Hematopoietic multipotent progenitor cell (in vitro differentiated cells): Measurements from ENCODE around the gene TBPL1. TPM values are rescaled to one million over a fixed set of nuclear protein-coding genes. Genes with fewer than 3 reads are reported as not detected.
"Not testable (repeated sequence)": the region's sequence is repeated elsewhere in the genome, so short reads cannot be mapped to it uniquely, and the experiment has no call there.

ENCODE experiments used
- DNase-seq, 3 donors: peaks; one replicate each; pipeline ENCODE4 v3.0.0-alpha.2; 2011 to 2015; ENCODE audit warnings: low read depth in 2 of 3, low spot score in 2 of 3
- total RNA-seq: library from RNA; depleted of rRNA; stranded (reverse); fragments of >200 nt; gene quantifications from one replicate; pipeline ENCODE4 v1.2.3, GENCODE V29; 2012

The TBPL1 gene
- total RNA-seq, 1 donor: 4.3 TPM

GRCh38 chr6:133969921-133970295 is 16.9 kb downstream of the TBPL1 start:
- no peak for DNase-seq

GRCh38 chr6:133971861-133972260 is 18.8 kb downstream of the TBPL1 start:
- DNase-seq: no peak

DNA sequence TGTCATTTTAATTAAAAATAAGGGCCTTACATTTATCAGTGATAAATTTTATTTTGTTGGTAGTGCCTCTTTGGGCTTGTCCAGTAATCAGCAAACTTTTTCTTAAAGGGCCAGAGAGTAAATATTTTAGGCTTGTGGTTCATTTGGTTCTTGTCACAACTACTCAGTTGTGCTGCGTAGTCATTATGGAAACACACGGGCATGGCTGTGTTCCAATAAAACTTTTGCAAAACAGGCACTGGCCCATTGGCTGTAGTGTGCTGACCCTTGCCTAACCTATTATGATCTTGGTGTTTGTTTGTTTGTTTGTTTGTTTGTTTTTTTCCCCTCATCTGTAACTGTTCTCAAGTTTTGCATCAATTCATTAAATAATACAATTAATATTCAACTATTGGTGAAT is 19.4 kb downstream of the TBPL1 start:
- DNase-seq: no peak

- peak; percentile 16 to 73 (median 53) for DNase-seq
Measured at GRCh38 chr6:133973109-133973971, 20.3 kb downstream of the TBPL1 start.

GRCh38 chr6:133977983-133978895 is 25.2 kb downstream of the TBPL1 start:
- DNase-seq: no peak

DNA sequence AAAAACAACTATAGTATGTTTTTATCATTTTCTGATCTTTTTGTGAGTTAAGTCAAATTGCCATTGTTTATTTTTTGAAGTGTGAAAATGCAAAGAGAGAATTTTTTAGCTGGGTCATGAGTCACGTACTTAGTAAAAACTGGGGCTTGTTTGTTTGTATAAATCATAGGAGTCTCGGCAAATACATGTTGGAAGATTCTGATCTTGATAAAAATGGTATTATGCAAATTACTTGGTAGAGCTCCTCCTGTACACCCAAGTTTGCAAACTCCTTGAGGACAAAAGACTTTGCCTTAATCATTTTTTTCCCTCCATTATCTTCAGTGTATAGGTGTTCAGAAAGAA is 25.8 kb downstream of the TBPL1 start:
- no peak for DNase-seq

GRCh38 chr6:133979269-133979963 is 26.4 kb downstream of the TBPL1 start:
- not testable (repeated sequence) for DNase-seq

GRCh38 chr6:133980168-133980567 is 27.1 kb downstream of the TBPL1 start:
- no peak for DNase-seq

- peak in 2 of 3 donors; percentile 82 to 87 for DNase-seq
Measured at GRCh38 chr6:133983099-133983939, 30.3 kb downstream of the TBPL1 start.

DNA sequence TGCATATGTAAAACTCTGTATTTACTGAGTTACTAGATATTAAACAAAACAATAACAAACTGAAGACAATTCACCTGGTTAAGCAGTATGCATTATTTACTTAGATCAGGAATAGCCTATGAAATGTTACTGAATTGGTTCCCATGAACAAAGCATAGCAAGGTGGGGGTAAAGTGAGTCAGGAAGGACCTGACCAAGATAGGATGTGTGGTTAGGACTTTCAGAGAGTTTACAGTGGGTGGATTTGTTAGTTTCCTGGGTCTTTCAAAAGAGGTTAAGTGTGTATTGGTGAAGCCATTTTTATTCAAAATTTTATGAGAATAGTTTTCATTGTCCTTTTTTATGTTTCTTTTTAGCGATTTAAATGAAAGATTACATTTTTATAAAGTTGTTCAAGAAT is 32.9 kb downstream of the TBPL1 start:
- no peak for DNase-seq

GRCh38 chr6:133986942-133987341 is 33.9 kb downstream of the TBPL1 start:
- no peak for DNase-seq

DNA sequence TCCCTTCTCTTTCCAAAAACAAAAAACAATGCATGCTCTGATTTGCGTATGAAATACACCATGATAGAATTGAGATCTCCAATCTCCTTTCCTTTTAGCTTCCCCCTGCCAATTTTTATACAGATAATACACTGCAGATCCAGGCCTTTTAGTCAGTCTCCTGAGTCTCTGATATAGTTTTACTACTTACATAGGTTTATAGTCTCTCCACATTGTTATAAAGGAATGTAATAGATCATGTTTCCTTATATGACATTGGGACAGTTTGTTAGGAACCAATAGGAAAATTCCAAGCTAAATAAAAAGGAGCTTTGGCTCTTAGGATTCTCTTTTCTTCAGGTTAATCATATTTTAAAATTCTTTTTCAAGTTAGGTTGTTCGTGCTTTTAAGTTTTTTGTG is 36.5 kb downstream of the TBPL1 start:
- no peak for DNase-seq

GRCh38 chr6:133990321-133990720 is 37.3 kb downstream of the TBPL1 start:
- no peak for DNase-seq

DNA sequence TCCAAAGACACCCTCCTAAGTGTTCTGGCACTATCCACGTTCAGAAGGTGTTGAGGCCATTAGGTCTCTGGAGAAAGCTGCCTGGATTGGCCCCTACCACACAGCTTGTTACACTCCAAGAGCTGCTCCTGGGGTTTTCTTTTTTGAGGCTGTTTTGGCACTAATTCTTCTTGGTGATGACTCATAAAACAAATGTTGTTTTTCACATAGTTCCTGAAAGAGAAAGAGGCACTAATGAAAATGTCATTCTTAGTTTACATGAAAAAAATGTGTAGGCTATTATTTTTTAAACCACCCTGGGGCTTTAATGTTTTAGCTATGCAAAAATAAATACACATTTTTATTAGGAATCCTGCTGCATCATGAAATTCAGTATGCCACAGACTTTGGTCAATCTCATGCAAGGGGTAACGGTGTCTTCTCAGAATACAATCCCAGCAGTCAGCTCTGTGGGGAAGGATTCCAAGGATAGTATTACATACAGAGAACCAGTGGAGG is 38.1 kb downstream of the TBPL1 start:
- DNase-seq: no peak

DNA sequence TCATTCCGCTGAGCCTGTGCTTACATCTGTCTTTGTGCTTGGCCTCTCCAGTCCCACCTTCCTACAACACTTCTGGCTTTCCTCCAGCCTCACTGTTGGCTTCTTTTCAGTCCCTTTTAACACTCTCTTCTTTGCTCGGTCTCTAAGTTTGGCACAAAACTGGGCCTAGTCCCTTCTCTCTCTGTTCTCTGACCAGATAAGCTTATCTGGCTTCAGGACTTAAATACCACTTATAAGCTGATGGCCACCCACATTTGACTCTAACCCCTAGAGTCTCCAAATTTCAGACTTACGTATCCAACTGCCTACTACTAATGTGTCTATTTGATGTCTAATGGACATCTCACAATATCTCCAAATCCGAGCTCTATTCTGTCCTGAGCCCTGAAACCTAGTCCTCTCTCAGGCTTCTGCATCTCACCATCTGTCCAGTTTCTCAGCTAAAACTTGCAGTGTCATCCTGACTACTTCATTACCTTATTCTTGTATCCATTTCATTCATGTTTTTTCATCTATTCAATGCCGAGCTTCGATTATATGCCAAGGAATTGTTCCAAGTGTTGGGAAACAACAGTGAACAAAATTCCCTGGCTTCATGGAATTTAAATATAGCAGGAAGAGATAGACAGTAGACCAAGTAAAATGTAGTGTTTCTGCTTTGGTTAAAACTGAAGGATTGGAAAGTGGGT is 40.1 kb downstream of the TBPL1 start:
- no peak for DNase-seq

DNA sequence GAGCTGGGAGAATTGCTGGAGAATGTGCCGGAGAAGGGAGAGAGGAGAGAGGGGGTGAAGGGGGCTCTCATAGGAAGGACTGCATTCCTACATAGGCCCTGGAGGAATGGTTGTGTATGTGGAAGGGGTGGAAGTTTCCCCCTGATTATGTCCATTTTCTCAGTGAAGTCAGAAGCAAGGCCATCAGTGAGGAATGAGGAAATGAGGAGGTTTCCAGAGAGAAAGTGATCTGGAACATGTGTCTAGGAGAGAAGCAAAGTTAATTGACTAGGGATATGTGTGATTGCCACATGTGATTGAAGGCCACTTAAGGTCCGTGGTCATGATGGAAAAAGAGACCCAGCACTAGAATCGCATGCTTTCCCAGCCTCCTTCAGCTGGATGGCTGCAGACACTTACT is 42.3 kb downstream of the TBPL1 start:
- DNase-seq: no peak

- DNase-seq: no peak
Measured at GRCh38 chr6:133995758-133996157, 42.7 kb downstream of the TBPL1 start.

DNA sequence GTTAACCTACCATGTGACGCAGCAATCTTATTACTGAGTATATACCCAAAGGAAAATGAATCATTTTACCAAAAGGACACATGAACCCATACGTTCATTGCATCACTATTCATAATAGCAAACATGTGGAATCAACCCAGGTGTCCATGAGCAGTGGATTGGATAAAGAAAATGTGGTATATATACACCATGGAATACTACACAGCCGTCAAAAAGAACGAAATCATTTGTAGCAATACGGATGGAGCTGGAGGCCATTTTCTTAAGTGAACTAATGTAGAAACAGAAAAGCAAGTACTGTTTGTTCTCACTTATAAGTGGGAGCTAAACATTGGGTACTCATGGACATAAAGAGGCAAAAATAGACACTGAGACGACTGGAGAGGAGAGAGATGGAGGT is 44.2 kb downstream of the TBPL1 start:
- no peak for DNase-seq

DNA sequence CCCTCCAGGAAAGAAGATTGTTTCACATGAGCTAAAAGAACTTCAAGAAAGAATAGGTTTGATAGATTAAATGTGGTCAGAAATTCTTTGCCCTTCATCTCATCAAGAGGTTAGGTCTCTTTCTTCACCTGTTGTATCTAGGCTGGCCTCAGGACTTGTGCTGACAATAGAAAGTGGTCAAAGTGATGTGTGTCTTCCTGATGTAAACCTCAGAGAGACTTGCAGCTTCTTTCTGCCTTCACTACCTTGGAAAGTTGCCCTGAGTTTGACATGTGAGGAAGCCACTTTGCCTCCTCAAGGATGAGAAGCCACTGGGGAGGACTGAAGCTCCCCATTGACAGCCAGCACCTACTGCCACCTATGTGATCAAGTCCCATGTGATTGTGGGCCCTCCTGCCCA is 46.3 kb downstream of the TBPL1 start:
- no peak for DNase-seq

GRCh38 chr6:134000443-134000842 is 47.4 kb downstream of the TBPL1 start:
- DNase-seq: no peak
